SK-N-SH treated with all-trans-retinoic acid at 6 μM for 48 hours (cell line): ENCODE data around the gene KLRF1.

Experiments used
- ATAC-seq: fragments of 200-7000 bp; cut with Tn5 transposase; 3 replicates; pipeline ENCODE4 v1.9.1; 2020; ENCODE audit warnings: mild to moderate bottlenecking, moderate library complexity
- ARNTL ChIP-seq: fragments of 450-650 bp; formaldehyde crosslinking; IDR thresholded peaks from 2 replicates; pipeline ENCODE4 v1.5.0; 2020; ENCODE audit warnings: low read depth, mild to moderate bottlenecking, moderate library complexity, borderline replicate concordance
- BACH2 ChIP-seq: fragments of 250-450 bp; sonication (Bioruptor Pico); IDR thresholded peaks from 2 replicates; pipeline ENCODE4 v1.9.0; 2021; ENCODE audit warnings: mild to moderate bottlenecking, borderline replicate concordance
- CSDC2 ChIP-seq: fragments of 250-450 bp; sonication (Bioruptor Pico); IDR thresholded peaks from 2 replicates; pipeline ENCODE4 v1.5.0; 2020; ENCODE audit warnings: mild to moderate bottlenecking, moderate library complexity
- ESRRG ChIP-seq: fragments of 250-450 bp; sonication (Bioruptor Pico); IDR thresholded peaks from 2 replicates; pipeline ENCODE4 v1.6.1; 2021; ENCODE audit warnings: mild to moderate bottlenecking
- GLIS3 ChIP-seq: fragments of 250-450 bp; sonication (Bioruptor Pico); IDR thresholded peaks from 2 replicates; pipeline ENCODE4 v1.5.0; 2020; ENCODE audit warnings: mild to moderate bottlenecking, moderate library complexity
- ISL1 ChIP-seq: fragments of 250-450 bp; sonication (Bioruptor Pico); IDR thresholded peaks from 2 replicates; pipeline ENCODE4 v2.1.2; 2022; ENCODE audit warnings: mild to moderate bottlenecking, moderate library complexity
- OSR1 ChIP-seq: fragments of 250-450 bp; sonication (Bioruptor Pico); IDR thresholded peaks from 2 replicates; pipeline ENCODE4 v1.8.0; 2022; ENCODE audit warnings: moderate library complexity, mild to moderate bottlenecking, inconsistent platforms
- PPARA ChIP-seq: fragments of 250-450 bp; sonication (Bioruptor Pico); IDR thresholded peaks from 2 replicates; pipeline ENCODE4 v1.5.0; 2020; ENCODE audit warnings: mild to moderate bottlenecking, borderline replicate concordance
- RARB ChIP-seq: fragments of 250-450 bp; sonication (Bioruptor Pico); IDR thresholded peaks from 2 replicates; pipeline ENCODE4 v1.8.0; 2021; ENCODE audit warnings: mild to moderate bottlenecking, moderate library complexity
- SNAI2 ChIP-seq: fragments of 250-450 bp; sonication (Bioruptor Pico); IDR thresholded peaks from 2 replicates; pipeline ENCODE4 v1.5.0; 2020; ENCODE audit warnings: mild to moderate bottlenecking, moderate library complexity
- TOX ChIP-seq: fragments of 250-450 bp; sonication (Bioruptor Pico); IDR thresholded peaks from 2 replicates; pipeline ENCODE4 v1.8.0; 2021; ENCODE audit warnings: mild to moderate bottlenecking, moderate library complexity, borderline replicate concordance
- ZC3H10 ChIP-seq: fragments of 250-450 bp; sonication (Bioruptor Pico); IDR thresholded peaks from 2 replicates; pipeline ENCODE4 v1.5.1; 2021; ENCODE audit warnings: mild to moderate bottlenecking, moderate library complexity
- ZFP3 ChIP-seq: fragments of 250-450 bp; sonication (Bioruptor Pico); IDR thresholded peaks from 2 replicates; pipeline ENCODE4 v1.5.0; 2020; ENCODE audit warnings: mild to moderate bottlenecking, moderate library complexity
- ZFP30 ChIP-seq: fragments of 450-650 bp; formaldehyde crosslinking; IDR thresholded peaks from 2 replicates; pipeline ENCODE4 v1.5.0; 2022; ENCODE audit warnings: mild to moderate bottlenecking, moderate library complexity
- ZNF565 ChIP-seq: fragments of 450-650 bp; formaldehyde crosslinking; conservative IDR thresholded peaks from 2 replicates; pipeline ENCODE4 v1.5.0; 2020; ENCODE audit warnings: low read depth, mild to moderate bottlenecking, moderate library complexity
- ZNF70 ChIP-seq: fragments of 450-650 bp; formaldehyde crosslinking; IDR thresholded peaks from 2 replicates; pipeline ENCODE4 v1.5.0; 2020; ENCODE audit warnings: mild to moderate bottlenecking, moderate library complexity
- ZNF8 ChIP-seq: fragments of 450-650 bp; formaldehyde crosslinking; IDR thresholded peaks from 2 replicates; pipeline ENCODE4 v1.5.0; 2020; ENCODE audit warnings: mild to moderate bottlenecking, moderate library complexity
- TF ChIP-seq, protein P1 (sequence below): fragments of 250-450 bp; sonication (Bioruptor Pico); IDR thresholded peaks from 2 replicates; pipeline ENCODE4 v1.5.0; 2020; ENCODE audit warnings: mild to moderate bottlenecking, moderate library complexity
- TF ChIP-seq, protein P2 (sequence below): fragments of 250-450 bp; sonication (Bioruptor Pico); IDR thresholded peaks from 2 replicates; pipeline ENCODE4 v1.5.1; 2020; ENCODE audit warnings: low read depth, mild to moderate bottlenecking, moderate library complexity
- TF ChIP-seq, protein P3 (sequence below): fragments of 250-450 bp; sonication (Bioruptor Pico); IDR thresholded peaks from 2 replicates; pipeline ENCODE4 v1.8.0; 2021; ENCODE audit warnings: low read depth, mild to moderate bottlenecking, moderate library complexity, borderline replicate concordance
- TF ChIP-seq, protein P4 (sequence below): fragments of 250-450 bp; sonication (Bioruptor Pico); IDR thresholded peaks from 2 replicates; pipeline ENCODE4 v1.5.1; 2021; ENCODE audit warnings: mild to moderate bottlenecking, moderate library complexity

Gene KLRF1

DNA sequence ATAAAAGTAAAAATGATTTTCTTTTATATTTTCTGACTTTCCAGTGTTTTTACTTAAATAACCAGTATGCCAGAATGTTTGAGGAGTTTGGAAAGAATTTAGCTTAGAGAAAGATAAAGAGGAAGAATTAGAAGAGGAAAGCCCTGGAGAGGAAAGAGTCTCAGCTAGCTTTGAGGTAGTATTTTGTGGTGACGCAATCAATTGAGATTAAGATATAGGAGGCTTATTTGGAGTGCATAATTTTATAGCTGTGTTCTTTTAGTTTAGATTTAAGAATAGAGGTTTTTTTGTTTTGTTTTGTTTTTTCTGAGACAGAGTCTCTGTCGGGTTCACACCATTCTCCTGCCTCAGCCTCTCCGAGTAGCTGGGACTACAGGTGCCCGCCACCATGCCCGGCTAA lies 23.8 kb downstream of the KLRF1 start:
- TF ChIP-seq PPARA: no peak
- TF ChIP-seq ZFP30: no peak
- TF ChIP-seq ZNF8 (CRISPR knock-in tag): no peak
- no peak for TF ChIP-seq ESRRG (CRISPR knock-in tag)
- TF ChIP-seq ZNF70 (CRISPR knock-in tag): no peak
- TF ChIP-seq, protein P1, sequence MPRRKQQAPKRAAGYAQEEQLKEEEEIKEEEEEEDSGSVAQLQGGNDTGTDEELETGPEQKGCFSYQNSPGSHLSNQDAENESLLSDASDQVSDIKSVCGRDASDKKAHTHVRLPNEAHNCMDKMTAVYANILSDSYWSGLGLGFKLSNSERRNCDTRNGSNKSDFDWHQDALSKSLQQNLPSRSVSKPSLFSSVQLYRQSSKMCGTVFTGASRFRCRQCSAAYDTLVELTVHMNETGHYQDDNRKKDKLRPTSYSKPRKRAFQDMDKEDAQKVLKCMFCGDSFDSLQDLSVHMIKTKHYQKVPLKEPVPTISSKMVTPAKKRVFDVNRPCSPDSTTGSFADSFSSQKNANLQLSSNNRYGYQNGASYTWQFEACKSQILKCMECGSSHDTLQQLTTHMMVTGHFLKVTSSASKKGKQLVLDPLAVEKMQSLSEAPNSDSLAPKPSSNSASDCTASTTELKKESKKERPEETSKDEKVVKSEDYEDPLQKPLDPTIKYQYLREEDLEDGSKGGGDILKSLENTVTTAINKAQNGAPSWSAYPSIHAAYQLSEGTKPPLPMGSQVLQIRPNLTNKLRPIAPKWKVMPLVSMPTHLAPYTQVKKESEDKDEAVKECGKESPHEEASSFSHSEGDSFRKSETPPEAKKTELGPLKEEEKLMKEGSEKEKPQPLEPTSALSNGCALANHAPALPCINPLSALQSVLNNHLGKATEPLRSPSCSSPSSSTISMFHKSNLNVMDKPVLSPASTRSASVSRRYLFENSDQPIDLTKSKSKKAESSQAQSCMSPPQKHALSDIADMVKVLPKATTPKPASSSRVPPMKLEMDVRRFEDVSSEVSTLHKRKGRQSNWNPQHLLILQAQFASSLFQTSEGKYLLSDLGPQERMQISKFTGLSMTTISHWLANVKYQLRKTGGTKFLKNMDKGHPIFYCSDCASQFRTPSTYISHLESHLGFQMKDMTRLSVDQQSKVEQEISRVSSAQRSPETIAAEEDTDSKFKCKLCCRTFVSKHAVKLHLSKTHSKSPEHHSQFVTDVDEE (CRISPR knock-in tag): no peak
- no peak for TF ChIP-seq BACH2 (CRISPR knock-in tag)
- TF ChIP-seq, protein P2, sequence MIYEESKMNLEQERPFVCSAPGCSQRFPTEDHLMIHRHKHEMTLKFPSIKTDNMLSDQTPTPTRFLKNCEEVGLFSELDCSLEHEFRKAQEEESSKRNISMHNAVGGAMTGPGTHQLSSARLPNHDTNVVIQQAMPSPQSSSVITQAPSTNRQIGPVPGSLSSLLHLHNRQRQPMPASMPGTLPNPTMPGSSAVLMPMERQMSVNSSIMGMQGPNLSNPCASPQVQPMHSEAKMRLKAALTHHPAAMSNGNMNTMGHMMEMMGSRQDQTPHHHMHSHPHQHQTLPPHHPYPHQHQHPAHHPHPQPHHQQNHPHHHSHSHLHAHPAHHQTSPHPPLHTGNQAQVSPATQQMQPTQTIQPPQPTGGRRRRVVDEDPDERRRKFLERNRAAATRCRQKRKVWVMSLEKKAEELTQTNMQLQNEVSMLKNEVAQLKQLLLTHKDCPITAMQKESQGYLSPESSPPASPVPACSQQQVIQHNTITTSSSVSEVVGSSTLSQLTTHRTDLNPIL (CRISPR knock-in tag): no peak
- no peak for TF ChIP-seq ARNTL (CRISPR knock-in tag)
- TF ChIP-seq, all 23 proteins: peak for 0
- no peak for ATAC-seq

DNA sequence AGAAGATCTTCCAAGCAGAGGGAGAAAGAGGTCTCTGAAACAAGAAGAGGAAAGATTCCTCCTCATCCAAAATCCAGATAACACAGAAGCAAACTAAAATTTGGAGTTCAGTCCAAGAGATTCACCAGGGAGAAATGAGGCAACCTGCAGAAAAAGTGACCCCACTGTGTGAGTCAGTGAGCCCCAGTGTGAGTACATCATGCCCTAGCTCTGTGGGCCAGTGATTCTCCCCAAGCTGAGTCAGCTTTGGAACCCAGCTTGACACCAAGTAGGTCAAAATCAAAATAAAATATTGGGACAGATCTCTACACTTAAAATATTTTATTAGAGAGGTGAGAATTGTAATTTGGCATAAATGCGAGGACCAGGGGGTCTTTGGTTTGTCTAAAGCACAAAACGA lies 24.6 kb downstream of the KLRF1 start:
- TF ChIP-seq, protein P2 (CRISPR knock-in tag): no peak
- TF ChIP-seq ISL1 (CRISPR knock-in tag) (no peak), ESRRG (CRISPR knock-in tag) (no peak), TOX (CRISPR knock-in tag) (no peak), ZNF8 (CRISPR knock-in tag) (no peak)
- ATAC-seq: no peak

DNA sequence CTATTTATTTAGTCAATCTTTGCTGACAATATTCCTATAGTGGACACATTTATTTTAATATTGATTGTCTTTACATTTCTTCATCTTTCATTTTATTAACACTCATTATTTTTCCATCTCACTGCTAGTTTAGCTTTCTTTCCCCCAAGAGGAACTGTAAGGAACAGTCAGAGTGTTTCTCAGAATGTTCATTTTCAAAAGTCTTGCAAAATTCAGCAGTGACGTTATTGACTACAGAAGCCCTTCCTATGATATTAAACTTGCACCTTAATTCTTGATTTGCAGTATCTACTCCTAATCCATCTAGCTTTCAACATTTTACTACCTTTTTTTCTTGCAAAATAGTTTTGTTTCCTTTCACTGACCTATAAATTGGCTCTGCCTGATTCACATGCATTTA lies 28.9 kb downstream of the KLRF1 start:
- ATAC-seq: no peak
- TF ChIP-seq PPARA (no peak), ISL1 (CRISPR knock-in tag) (no peak), RARB (no peak), TOX (CRISPR knock-in tag) (no peak), SNAI2 (CRISPR knock-in tag) (no peak), ZC3H10 (CRISPR knock-in tag) (no peak), GLIS3 (CRISPR knock-in tag) (no peak)
- TF ChIP-seq, protein P2 (CRISPR knock-in tag): no peak
- TF ChIP-seq, protein P3, sequence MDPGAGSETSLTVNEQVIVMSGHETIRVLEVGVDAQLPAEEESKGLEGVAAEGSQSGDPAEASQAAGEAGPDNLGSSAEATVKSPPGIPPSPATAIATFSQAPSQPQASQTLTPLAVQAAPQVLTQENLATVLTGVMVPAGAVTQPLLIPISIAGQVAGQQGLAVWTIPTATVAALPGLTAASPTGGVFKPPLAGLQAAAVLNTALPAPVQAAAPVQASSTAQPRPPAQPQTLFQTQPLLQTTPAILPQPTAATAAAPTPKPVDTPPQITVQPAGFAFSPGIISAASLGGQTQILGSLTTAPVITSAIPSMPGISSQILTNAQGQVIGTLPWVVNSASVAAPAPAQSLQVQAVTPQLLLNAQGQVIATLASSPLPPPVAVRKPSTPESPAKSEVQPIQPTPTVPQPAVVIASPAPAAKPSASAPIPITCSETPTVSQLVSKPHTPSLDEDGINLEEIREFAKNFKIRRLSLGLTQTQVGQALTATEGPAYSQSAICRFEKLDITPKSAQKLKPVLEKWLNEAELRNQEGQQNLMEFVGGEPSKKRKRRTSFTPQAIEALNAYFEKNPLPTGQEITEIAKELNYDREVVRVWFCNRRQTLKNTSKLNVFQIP (CRISPR knock-in tag): no peak

DNA sequence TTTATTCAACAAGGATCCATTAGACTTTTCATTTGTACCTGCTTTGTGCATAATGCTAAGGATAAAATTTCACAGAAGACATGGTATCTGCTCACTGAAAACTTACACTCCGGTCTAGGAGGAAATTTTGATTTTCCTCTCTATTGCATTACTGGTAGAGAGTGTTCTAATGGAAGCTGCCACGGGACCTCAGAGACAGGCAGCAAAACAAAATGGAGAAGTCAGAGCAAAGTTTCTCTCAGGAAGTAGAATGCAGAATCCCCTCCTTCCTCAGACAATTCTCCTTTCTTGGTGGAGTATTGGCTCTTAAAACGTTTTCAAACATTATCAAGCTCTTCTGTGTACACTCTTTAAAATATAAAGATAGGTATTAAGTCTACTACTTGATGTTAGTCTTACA lies 29.6 kb downstream of the KLRF1 start:
- no peak for ATAC-seq
- no peak for TF ChIP-seq ZFP3 (CRISPR knock-in tag)
- TF ChIP-seq CSDC2 (CRISPR knock-in tag): no peak
- no peak for TF ChIP-seq RARB
- no peak for TF ChIP-seq ZNF70 (CRISPR knock-in tag)
- TF ChIP-seq, protein P4, sequence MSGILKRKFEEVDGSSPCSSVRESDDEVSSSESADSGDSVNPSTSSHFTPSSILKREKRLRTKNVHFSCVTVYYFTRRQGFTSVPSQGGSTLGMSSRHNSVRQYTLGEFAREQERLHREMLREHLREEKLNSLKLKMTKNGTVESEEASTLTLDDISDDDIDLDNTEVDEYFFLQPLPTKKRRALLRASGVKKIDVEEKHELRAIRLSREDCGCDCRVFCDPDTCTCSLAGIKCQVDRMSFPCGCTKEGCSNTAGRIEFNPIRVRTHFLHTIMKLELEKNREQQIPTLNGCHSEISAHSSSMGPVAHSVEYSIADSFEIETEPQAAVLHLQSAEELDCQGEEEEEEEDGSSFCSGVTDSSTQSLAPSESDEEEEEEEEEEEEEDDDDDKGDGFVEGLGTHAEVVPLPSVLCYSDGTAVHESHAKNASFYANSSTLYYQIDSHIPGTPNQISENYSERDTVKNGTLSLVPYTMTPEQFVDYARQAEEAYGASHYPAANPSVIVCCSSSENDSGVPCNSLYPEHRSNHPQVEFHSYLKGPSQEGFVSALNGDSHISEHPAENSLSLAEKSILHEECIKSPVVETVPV (CRISPR knock-in tag): no peak
- TF ChIP-seq SNAI2 (CRISPR knock-in tag): no peak
- TF ChIP-seq OSR1 (CRISPR knock-in tag): no peak
- TF ChIP-seq, protein P1 (CRISPR knock-in tag): no peak
- no peak for TF ChIP-seq ZFP30
- no peak for TF ChIP-seq BACH2 (CRISPR knock-in tag)
- TF ChIP-seq ZNF565: no peak
- no peak for TF ChIP-seq ISL1 (CRISPR knock-in tag)
- no peak for TF ChIP-seq TOX (CRISPR knock-in tag)
- TF ChIP-seq ZC3H10 (CRISPR knock-in tag): no peak
- TF ChIP-seq, protein P2 (CRISPR knock-in tag): no peak
